PC-3 (cell line): ENCODE measurements around the gene RAX2.

ENCODE experiments used
- EZH2 ChIP-seq: fragments of 300-600 bp; sonication (generic); IDR thresholded peaks from one replicate; pipeline ENCODE4 v1.6.1; 2017; ENCODE audit warnings: antibody characterized with exemption, mild to moderate bottlenecking, low read length; ENCODE audit not compliant: unreplicated experiment
- EZH2phosphoT487 ChIP-seq: fragments of 300-600 bp; sonication (generic); IDR thresholded peaks from 2 replicates; pipeline ENCODE4 v1.6.1; 2018; ENCODE audit warnings: mild to moderate bottlenecking, antibody characterized with exemption, low read length, borderline replicate concordance
- TF ChIP-seq, protein P1 (sequence below): fragments of 300-600 bp; sonication (generic); conservative IDR thresholded peaks from 2 replicates; pipeline ENCODE4 v1.5.1; 2017; ENCODE audit warnings: antibody characterized with exemption, low read depth, mild to moderate bottlenecking, low read length

DNA sequence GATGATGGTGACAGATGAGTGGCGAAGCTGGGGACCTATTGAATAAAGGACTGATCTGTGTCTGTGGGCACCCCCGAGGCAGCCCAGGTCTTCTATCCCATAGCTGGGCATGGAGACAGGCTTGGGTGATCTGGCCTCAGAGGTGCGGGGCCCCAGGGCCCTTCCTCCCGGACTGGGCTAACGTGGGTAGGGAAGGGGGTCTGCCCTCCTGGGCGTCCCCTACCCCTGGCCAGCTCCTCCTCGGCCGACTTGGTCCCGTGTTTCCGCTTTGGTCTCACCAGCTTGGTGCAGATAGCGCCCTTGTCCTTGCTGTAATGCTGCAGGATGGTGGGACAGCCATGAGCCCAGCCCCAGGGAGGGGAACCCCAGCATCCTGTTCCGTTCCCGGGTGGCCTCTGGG lies 10.9 kb upstream of the RAX2 start:
- TF ChIP-seq, protein P1, sequence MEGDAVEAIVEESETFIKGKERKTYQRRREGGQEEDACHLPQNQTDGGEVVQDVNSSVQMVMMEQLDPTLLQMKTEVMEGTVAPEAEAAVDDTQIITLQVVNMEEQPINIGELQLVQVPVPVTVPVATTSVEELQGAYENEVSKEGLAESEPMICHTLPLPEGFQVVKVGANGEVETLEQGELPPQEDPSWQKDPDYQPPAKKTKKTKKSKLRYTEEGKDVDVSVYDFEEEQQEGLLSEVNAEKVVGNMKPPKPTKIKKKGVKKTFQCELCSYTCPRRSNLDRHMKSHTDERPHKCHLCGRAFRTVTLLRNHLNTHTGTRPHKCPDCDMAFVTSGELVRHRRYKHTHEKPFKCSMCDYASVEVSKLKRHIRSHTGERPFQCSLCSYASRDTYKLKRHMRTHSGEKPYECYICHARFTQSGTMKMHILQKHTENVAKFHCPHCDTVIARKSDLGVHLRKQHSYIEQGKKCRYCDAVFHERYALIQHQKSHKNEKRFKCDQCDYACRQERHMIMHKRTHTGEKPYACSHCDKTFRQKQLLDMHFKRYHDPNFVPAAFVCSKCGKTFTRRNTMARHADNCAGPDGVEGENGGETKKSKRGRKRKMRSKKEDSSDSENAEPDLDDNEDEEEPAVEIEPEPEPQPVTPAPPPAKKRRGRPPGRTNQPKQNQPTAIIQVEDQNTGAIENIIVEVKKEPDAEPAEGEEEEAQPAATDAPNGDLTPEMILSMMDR = no peak
- TF ChIP-seq EZH2 = no peak
- TF ChIP-seq EZH2phosphoT487 = no peak
